ENCODE data around the gene TTC6. TPM values are rescaled to one million over a fixed set of nuclear protein-coding genes. Genes with fewer than 3 reads are reported as not detected.

The TTC6 gene
- total RNA-seq, 2 donors from 2014 or later: 4.5 to 4.7 TPM

GRCh38 chr14:37620856-37621255 lies 25.4 kb downstream of the TTC6 start:
- no peak for DNase-seq
- H3K4me1 ChIP-seq: no peaks in the 10 kb centered on the region
- H3K9ac ChIP-seq (ENCODE audit: low read depth in 2 of 2, low read length in 2 of 2): no peak overlapping the region
- TF ChIP-seq, protein P1, sequence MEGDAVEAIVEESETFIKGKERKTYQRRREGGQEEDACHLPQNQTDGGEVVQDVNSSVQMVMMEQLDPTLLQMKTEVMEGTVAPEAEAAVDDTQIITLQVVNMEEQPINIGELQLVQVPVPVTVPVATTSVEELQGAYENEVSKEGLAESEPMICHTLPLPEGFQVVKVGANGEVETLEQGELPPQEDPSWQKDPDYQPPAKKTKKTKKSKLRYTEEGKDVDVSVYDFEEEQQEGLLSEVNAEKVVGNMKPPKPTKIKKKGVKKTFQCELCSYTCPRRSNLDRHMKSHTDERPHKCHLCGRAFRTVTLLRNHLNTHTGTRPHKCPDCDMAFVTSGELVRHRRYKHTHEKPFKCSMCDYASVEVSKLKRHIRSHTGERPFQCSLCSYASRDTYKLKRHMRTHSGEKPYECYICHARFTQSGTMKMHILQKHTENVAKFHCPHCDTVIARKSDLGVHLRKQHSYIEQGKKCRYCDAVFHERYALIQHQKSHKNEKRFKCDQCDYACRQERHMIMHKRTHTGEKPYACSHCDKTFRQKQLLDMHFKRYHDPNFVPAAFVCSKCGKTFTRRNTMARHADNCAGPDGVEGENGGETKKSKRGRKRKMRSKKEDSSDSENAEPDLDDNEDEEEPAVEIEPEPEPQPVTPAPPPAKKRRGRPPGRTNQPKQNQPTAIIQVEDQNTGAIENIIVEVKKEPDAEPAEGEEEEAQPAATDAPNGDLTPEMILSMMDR (IDR thresholded peaks at IDR 0.05): no peak
- H3K27ac ChIP-seq: no peak overlapping the region
- intact Hi-C loops (cut with DNase I): no loop called here
- H3K36me3 ChIP-seq: no peaks in the 10 kb centered on the region
- H3K4me3 ChIP-seq: no peak overlapping the region
- no peaks in the 10 kb centered on the region for H3K9me3 ChIP-seq
- H3K27me3 ChIP-seq: no peaks in the 10 kb centered on the region

- Histone ChIP-seq H3K27ac (no peak overlapping the region), H3K4me3 (no peak overlapping the region), H3K9me3 (no peaks in the 10 kb centered on the region), H3K9ac (ENCODE audit: low read depth in 2 of 2, low read length in 2 of 2) (no peak overlapping the region), H3K36me3 (no peaks in the 10 kb centered on the region), H3K4me1 (no peaks in the 10 kb centered on the region), H3K27me3 (no peaks in the 10 kb centered on the region)
- intact Hi-C loops (cut with DNase I): no loop called here
- TF ChIP-seq, protein P1 (IDR thresholded peaks at IDR 0.05): no peak
- no peak for DNase-seq
Measured at GRCh38 chr14:37622231-37622923, 26.9 kb downstream of the TTC6 start.

GRCh38 chr14:37623426-37623951 lies 28.1 kb downstream of the TTC6 start:
- TF ChIP-seq, protein P1 (IDR thresholded peaks at IDR 0.05): no peak
- no peak for DNase-seq
- no peak overlapping the region for H3K4me3 ChIP-seq
- H3K4me1 ChIP-seq: no peaks in the 10 kb centered on the region
- no peaks in the 10 kb centered on the region for H3K27me3 ChIP-seq
- H3K9ac ChIP-seq (ENCODE audit: low read depth in 2 of 2, low read length in 2 of 2): no peak overlapping the region
- no peak overlapping the region for H3K27ac ChIP-seq
- H3K9me3 ChIP-seq: no peaks in the 10 kb centered on the region
- H3K36me3 ChIP-seq: no peaks in the 10 kb centered on the region
- intact Hi-C loops (cut with DNase I): no loop called here

GRCh38 chr14:37623971-37624370 lies 28.5 kb downstream of the TTC6 start:
- Histone ChIP-seq H3K36me3 (no peaks in the 10 kb centered on the region), H3K4me1 (no peaks in the 10 kb centered on the region), H3K9me3 (no peaks in the 10 kb centered on the region), H3K27ac (no peak overlapping the region), H3K4me3 (no peak overlapping the region), H3K9ac (ENCODE audit: low read depth in 2 of 2, low read length in 2 of 2) (no peak overlapping the region), H3K27me3 (no peaks in the 10 kb centered on the region)
- no peak for DNase-seq
- TF ChIP-seq, protein P1 (IDR thresholded peaks at IDR 0.05): no peak
- intact Hi-C loops (cut with DNase I): no loop called here

DNA sequence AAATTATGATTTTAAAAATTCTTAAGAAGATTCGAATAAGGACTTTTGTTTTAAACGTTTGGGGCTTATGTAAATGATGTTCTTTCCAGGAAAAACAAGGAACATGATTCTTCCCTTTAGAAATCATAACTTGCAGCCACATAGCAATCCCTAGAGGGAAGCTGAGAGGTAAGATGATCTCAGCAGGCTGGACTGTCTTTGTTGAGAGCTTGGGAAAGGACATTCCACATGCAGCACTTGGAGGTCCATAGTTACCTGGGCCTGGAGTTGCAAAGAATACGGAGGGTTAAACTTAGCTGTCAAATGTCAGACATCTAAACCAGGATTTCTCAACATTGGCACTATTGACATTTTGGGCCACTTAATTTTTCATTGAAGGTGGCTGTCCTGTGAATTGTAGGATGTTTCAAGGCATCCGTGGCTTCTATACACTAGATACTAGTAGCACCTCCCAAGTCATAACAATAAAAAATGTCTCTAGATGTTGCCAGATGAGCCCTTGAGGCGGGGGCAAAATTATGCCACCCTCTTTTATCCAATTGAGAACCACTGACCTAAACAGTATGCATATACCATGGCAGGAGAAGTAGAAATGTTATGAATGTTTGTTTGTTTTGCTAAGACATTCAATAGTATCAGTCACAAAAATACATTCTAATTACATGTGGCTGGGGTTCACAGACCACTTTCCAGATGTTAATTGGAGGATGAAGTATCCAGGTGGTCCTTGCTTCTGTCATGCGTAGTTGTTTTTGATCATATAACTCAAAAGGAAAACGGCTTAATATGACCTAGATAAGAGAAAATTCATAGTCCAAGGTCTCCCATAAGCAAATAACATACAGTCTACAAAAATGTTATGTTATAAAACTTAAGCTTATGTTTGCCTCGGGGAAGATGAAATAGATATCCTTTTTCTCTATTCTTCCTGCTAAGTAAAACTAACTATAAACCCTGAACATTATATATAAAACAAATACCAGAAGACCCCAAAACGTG lies 30.5 kb downstream of the TTC6 start:
- TF ChIP-seq, protein P1 (IDR thresholded peaks at IDR 0.05): no peak
- H3K27ac ChIP-seq: no peak overlapping the region
- no peak for DNase-seq

More for the DNA sequence above, 30.5 kb downstream of the TTC6 start:
- Histone ChIP-seq H3K9ac (ENCODE audit: low read depth in 2 of 2, low read length in 2 of 2) (no peak overlapping the region), H3K4me1 (no peaks in the 10 kb centered on the region), H3K27me3 (no peaks in the 10 kb centered on the region), H3K4me3 (no peak overlapping the region), H3K36me3 (no peaks in the 10 kb centered on the region), H3K9me3 (no peaks in the 10 kb centered on the region)
- intact Hi-C loops (cut with DNase I): no loop called here
